Hematopoietic multipotent progenitor cell treated with erythropoietin and hydrocortisone succinate and interleukin-3 and kit ligand, for 15 days (in vitro differentiated cells): Measurements from ENCODE around the gene ARHGEF38.
"Not testable (repeated sequence)": the region's sequence is repeated elsewhere in the genome, so short reads cannot be mapped to it uniquely, and the experiment has no call there.

ENCODE experiments used
- DNase-seq: peaks from one replicate; pipeline ENCODE4 v3.0.0-alpha.2; 2015; ENCODE audit warnings: low spot score

ARHGEF38 gene

DNA sequence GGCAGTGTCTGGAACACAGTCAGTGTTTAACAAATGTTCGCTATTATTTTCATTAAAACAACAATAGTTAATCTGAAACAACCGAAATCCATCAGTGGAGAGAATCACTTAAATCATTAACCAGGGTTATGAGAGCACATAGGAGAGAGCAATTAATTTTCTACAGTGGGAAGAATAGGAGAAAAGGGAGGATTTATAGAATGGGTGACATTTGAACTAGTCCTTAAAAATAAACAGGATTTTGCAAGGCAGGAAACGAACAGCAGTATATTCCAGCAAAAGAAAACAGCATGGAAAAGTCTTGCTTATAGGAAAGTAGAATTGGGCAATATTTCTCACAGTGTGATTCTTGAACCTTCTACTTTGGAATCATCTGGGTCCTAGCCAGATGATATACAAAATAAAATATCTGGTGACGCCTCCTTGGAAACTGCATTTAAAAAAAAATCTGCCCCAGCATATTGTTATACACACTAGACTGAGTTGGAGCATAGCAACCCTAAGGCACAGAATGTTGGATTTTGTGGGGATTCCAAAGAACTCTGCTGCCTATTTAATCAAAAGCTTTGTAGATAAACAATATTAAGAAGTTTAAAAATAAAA is 100.0 kb downstream of the ARHGEF38 start:
- DNase-seq = no peak

DNA sequence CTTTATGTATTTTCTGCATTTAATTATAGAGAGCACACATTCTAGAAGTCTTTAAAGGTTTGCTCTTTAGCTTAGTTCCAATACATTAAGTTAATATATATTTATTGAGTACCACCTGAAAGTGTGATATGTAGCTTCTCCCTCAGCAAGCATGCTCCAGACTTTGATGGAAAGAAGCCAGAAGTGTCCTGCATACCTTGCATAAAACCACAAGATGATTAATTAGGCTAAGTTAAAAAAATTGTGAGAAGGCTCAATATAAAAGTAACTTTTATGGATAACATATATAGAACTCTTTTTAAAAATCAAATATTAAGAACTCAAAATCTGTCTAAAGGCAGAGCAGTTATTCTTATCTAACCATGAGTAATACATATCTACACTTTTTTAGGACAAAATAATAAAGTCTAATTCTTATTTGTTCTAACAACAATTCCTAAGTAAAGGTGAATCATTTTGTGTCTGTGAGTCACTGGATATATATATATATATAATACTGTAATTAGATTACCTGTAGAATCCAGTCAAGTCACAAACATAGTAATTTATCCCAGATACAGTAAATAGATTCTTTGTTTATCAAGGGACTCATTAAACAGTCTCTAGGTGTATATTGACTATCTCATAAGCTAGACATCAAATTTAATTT is 104.8 kb downstream of the ARHGEF38 start:
- no peak for DNase-seq

DNA sequence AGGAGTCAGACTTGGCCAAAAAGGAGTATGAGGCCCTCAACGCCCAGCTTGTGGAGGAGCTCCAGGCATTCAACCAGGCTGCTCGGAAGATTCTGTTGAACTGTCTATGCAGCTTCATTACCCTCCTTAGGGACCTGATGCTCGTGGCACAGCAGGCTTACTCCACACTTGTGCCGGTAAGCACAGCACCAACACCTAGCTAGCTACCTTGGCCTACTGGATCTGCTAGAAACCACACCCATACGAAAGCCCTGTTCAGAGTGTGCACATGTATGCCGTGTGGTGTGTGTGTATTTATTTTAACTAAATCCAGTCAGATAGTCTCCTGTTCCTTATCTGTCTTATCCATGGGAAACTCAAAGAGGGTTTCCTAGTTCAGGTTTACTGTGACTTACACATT is 106.8 kb downstream of the ARHGEF38 start:
- DNase-seq = no peak

DNA sequence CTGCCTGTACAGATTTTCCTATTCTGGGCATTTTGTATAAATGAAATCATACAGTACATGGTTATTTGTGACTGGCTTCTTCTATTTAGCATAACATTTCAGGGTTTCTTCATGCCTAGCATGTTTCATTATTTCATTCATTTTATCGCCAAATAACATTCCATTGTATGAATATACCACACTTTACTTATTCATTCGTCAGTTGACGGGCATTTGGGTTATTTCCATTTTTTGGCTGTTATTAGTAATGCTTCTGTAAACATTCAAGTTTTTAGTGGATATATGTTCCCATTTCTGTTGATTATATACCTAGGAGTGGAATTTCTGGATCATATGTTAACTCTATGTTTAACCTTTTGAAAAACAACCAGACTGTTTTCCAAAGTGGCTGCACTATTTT is 108.6 kb downstream of the ARHGEF38 start:
- no peak for DNase-seq

DNA sequence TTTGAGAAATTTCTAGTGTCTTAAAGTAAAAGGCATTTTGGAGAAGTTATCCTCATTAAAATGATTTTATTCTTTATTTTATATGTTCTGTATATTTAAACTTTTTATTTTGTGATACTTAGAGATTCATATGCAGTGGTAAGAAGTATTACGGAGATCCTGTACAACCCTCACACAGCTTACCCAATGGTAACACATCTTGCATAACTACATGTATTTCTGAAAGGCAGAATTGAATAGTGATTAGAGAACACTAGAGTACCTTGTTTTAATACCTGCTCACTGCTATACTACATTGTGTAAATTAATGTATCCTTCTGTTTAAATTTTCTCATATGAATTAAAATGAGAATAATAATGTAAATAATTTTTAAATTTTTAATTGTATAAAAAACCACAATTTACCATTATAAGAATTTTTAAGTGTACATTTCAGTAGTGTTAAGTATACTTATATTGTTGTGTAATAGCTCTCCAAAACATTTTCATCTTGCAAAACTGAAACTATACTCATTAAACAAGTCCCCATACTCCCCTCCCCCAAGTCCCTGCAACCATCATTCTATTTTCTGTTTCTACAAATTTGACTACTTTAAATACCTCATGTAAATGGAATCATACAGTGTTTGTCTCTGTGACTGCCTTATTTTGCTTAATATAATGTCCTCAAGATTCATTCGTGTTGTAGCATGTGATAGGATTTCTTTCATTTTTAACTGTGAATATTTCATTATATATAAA is 110.7 kb downstream of the ARHGEF38 start:
- DNase-seq = no peak

DNA sequence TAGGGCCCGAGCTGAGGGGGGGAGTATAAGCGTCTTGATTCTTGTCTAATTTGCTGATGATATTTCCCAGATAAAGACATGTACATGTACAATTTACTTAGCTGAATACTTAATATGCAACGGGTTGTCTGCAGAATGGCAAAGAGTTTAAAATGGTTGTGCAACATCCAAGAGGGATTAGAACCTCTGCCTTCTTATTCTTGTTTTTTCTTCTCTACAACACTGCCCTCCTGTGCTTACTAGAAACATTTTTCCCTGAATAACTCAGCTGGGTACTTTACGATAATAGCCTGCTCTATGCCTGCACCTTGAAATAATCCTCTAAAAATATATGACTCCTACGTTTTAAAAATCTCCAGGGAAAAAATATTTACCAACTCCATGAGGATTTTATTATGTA is 114.3 kb downstream of the ARHGEF38 start:
- no peak for DNase-seq

DNA sequence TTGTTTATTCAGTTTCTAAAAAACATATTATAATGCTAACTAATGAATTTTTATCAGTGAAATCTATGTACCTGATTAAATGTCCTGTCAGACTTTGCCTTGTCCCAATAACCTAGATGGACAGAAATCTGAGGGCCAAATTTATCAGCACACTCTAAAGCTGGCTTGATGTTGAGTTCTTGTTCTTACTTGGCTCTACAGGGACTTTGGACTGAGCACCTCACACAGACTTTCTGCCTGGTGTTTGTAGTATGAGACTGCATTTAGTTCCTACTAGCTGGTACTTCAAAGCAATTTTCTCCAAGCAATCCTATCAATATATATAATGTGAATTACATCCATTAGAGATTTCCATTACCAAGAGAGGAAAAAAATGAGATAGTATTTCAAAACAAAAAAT is 118.3 kb downstream of the ARHGEF38 start:
- DNase-seq = no peak

DNA sequence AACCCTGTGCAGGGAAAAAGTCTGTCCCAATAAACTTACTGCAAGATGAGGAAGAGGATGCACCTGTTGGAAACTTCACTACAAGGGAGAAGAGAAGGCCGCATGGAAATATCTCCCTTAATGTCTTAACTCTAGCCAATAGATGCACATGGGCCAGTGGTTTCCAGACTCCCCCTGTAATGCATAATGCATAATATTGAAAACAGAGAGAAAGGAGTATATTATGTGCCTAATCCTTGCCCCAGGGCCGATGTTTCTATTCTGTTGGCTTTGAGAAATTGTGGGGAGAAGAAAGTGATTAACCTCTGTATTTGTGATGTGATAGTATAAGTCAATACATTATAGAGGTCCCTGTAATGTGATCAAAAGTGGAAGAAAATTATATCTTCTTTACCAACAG is 118.9 kb downstream of the ARHGEF38 start:
- DNase-seq = no peak

DNA sequence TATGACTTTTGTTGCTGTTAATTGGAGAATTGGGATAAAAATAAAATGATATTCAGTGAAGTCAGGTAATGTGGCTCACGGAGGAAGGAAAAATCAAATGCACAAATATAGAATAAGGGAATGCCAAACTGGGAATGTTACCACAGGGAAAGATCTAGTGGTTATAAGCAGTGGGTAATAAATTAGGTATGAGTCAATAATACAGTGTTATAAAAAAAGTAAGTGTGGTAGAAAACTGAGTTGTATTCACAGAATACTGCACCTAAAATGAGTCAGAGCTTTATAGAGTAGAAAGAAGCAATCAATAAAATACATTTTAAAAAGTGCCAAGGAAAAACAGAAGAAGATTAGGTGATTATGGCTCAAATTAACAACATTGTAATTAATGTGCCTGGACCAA is 121.6 kb downstream of the ARHGEF38 start:
- no peak for DNase-seq

DNA sequence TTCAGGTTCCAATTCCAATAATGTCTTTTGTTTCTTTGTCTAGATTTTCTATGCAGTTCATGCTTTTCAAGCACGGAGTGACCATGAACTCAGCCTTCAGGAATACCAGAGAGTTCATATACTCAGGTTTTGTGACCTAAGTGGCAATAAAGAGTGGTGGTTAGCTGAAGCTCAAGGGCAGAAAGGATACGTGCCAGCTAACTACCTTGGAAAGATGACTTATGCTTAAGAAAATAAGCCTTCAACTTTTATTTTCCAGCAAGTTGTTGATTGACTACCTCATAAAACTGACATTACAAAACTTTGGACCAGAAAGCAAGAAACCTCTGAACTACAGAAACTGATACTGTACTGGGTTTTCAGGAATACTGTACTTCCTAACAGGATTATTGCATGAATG is 125.3 kb downstream of the ARHGEF38 start:
- no peak for DNase-seq

DNA sequence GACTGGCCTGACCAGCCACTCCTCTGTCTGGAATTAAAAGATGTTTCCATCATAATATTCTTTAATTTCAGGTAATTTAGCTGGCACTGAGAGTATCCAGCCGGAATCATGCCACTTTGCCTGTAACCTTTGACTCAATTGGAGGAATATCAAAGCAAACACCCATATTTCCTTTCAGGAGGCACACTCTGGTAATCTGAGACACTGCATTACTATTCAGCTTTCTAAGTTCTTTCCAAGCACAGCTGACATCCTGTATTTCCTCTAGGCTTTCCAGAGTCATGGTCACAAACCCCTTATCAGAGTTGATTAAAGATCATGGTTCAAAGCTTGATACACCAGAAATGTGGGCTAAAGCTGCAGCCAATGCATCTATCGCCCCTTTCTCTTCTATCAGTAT is 126.8 kb downstream of the ARHGEF38 start:
- no peak for DNase-seq

DNA sequence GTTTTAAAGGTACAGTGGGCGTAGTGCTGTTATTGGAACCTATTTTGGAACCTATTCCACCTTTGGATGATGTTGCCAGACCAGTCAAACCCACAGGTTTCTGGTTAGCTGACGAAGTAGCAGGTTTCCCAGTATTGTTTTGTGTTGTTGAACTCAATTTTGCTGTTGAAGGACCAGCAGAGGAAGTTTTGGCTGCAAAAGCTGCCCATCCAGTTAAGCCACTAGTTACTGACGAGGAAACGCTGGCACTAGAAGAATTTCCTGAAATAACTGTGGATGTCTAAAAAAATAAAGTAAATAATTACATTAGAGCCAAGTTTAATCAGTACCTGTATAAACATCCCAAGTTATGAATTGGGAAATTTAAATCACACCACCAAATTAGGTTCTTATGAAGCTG is 130.6 kb downstream of the ARHGEF38 start:
- no peak for DNase-seq

DNA sequence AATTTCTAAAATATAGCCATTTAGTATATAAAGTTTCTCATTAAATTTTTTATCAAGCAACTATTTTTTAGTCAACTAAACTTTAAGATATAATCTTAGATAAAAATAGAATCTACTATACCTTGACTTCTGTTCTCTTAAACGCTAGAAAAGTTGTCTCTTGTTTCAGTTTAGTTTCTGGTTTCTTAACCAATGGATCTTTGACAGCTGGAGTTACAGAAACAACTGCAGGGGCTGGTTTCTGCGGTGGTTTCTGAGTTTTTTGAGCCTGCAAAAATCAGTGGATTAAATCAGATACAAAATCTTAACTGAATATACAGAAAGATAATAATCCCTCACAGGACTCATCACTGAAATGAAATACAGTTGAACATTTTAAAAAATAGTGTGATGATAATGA is 134.2 kb downstream of the ARHGEF38 start:
- DNase-seq = no peak

DNA sequence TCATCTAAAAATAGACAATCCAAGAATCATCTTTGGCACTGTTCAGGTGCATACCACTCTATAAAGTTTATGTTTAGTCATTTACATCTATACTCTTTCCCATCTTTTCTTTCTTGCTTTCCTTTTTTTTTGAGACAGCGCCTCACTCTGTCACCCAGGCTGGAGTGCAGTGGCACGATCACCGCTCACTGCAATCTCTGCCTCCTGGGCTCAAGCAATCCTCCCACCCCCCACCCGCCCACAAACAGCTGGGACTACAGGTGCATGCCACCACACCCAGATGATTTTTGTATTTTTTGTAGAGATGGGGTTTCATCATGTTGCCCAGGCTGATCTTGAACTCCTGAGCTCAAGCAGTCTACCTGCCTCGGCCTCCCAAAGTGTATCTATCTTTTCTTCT is 142.4 kb downstream of the ARHGEF38 start:
- DNase-seq = not testable (repeated sequence)

DNA sequence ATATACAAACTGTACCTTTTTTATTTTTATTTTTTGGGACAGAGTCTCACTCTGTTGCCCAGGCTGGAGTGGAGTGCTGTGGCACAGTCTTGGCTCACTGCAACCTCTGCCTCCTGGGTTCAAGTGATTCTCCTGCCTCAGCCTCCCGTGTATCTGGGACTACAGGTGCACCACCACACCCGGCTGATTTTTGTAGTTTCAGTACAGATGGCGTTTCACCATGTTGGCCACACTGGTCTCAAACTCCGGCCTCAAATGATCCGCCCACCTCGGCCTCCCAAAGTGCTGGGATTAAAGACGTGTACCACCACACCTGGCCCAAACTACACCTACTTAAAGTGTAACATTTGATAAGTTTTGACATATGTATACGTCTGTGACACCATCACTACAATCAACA is 143.4 kb downstream of the ARHGEF38 start:
- not testable (repeated sequence) for DNase-seq

DNA sequence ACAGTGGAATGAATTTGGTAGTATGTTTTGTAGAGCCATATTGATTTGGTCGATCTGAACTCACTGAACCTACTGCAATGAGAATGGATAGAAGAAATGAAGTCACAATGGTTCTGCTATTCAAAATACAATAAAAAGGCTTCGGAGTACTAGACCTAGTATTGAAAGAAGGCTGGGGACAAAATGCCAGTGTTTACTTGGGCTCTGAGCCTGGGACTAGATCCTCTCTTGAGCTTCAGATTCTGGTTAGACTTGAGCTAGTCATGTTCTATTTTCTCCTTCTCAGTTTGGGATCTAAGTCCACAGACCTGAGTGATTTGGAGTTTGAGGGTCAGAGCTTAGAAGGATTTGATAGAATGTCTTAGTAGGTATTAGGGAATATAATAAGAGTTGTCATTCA is 146.2 kb downstream of the ARHGEF38 start:
- no peak for DNase-seq

DNA sequence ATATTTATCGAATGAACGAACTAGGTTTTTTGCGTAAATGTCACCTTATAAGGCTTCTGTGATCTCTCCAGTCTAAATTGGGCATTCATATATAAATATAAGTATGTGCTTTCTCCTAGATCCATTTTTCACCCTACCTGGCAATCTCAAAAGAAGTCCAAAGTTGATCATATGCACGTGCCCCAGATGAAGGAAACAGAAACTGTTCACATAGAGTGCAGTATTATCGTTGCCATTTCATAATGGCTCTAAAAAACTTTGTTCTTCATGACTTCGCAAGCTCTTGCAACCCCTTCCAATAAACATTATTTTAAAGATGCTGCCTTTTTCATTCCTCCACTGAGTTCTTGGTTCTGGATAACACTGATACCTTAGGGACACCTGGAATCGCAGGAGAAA is 155.4 kb downstream of the ARHGEF38 start:
- peak; percentile 17 for DNase-seq

DNA sequence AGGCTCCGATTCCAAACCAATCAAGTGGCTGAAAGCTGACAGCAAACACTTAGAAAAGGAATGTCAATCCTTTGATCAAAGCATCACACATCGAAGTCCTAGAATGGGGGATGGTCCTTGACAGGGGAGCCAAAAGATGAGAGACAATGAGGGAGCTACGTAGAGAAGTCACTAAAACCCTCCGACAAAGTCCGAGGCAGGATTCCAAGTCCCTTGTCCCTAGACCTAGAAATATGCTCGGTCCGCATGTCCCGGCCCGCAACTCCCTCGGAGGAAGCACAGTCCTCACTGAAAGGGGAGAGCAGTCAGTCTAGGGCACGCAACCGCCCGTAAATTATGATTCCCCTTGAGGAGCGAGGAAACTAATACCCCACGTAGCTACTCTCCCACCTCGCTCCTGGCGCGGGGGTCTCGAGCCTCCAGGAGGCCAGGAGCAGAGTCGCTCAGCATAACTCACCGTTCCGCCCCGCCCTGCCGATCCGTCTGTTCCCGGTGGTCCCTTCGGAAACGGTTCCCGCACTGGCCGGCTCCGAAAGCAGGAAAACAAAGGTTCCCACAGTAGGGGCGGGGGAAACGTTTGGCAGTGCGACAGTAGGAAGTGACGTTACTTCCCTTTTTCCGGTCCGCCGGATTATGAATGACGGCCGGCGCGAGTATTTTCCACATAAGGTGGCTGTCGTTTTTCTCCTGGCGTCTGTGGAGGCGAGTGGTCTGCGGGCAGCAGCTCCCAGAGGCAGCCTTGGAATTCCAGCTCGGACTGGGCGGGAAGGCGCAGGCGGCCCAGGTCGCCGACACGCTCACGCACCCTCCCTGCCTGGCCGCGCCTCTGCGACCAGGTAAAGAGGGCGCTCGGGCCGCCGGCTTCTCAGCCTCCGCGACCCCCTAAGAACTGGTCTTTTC is 156.0 kb downstream of the ARHGEF38 start, which contains the start of the genes GSTCD and INTS12:
TSS of gene GSTCD (plus strand) at position 604 of the 900 bp plus-strand sequence. CDS start 8,830 bp downstream, outside the sequence.
TSS of gene INTS12 (minus strand) at position 509 of the 900 bp plus-strand sequence. CDS start 8,684 bp downstream, outside the sequence.
- peak; percentile 90 for DNase-seq

DNA sequence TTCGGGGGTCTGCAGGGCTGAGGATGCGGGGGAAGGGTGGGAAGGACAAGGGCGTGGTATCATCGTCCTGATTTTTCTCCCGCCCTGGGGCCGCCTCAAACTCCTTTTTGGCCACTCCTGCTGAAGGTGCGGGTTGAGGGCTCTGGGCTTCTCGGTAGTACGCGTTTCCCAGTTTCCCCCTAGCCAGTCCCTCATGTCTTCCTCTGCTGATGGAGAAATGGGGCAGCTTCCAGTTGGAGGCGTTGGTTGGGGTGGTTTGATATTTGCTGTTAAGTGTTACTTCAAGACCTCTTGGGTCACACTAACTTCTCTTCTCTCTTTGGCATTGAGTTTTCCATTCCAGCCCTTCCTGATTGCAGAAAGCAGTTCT is 156.6 kb downstream of the ARHGEF38 start:
- peak; percentile 18 for DNase-seq

DNA sequence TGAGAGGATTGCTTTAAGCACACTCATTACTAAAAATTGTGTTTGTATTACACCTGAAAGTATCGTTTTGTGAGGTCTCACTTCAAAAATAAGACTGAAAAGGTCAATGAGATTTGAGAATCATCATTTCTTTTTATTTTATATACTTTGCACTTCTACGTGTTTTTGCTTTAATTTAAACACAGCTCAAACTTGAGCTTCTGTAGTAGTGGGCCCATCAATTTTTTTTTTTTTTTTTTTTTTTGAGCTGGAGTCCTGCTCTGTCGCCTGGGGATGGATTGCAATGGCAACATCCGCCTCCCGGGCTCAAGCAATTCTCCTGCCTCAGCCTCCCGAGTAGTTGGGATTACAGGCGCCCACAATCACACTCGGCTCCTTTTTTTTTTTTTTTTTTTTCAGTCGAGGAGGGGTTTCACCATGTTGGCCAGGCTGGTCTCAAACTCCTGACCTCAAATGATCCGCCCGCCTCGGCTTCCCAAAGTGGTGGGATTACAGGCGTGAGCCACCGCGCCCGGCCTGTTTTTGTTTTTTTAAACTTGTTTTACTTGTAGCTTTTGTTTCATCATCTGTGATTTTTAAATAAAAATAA is 157.7 kb downstream of the ARHGEF38 start:
- DNase-seq = no peak

DNA sequence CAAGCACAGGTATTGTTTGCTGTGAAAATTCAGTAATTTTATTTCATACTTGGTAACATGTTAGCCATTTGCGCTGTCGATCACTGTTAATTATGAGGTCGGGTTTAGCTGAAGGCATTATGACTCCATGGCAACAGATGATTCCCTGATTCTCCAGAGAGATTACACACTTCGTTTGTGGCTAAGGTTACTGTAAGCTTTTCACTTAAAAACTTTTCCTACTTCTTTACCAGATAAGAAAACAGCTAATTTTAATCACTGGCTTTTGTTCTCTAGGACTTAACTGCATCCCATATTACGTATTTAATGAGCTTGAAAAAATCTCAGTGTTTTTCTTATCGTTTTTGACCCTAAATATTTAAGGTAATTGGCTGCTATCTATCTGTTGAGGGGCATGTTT is 158.3 kb downstream of the ARHGEF38 start:
- no peak for DNase-seq

DNA sequence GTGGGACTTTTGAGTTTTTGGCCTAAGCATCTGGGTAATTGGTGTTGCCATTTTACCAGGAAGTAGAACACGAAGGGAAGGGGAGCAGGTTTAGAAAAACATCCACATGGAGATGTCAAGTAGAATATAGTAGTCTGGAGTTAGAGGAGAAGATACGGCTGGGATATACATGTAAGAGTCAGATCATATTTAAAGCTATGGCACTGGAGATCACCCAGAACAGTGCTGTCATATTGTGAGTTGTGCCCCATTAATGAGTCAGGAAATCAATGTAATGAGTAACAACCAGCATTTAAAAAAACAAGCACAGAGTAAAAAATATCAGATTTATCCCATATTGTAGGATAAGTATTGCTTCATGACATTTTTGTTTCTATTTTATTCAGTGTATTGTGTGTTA is 160.3 kb downstream of the ARHGEF38 start:
- no peak for DNase-seq
